WERI-Rb-1 (cell line): Measurements from ENCODE around the gene ABCC11.
A peak's percentile ranks its signal among the peaks of the same experiment; 100 is the strongest.

Experiments used
- DNase-seq: peaks from one replicate; pipeline ENCODE4 v3.0.0-alpha.2; 2020
- H3K27ac ChIP-seq: fragments of 250-450 bp; sonication (Bioruptor Pico); 2 replicates; pipeline ENCODE4 v1.5.1; 2020; ENCODE audit warnings: mild to moderate bottlenecking, moderate library complexity
- H3K27me3 ChIP-seq: fragments of 250-450 bp; sonication (Bioruptor Pico); 2 replicates; pipeline ENCODE4 v1.5.1; 2021; ENCODE audit warnings: mild to moderate bottlenecking, low read depth, moderate library complexity; ENCODE audit not compliant: insufficient read depth, severe bottlenecking
- H3K36me3 ChIP-seq: fragments of 250-450 bp; sonication (Bioruptor Pico); 2 replicates; pipeline ENCODE4 v1.5.1; 2020; ENCODE audit warnings: mild to moderate bottlenecking, moderate library complexity
- H3K4me3 ChIP-seq: 2 replicates; pipeline ENCODE4 v1.5.1; 2011; ENCODE audit warnings: low read depth, mild to moderate bottlenecking, control low read depth, low read length
- H3K9me3 ChIP-seq: fragments of 250-450 bp; sonication (Bioruptor Pico); 2 replicates; pipeline ENCODE4 v1.5.1; 2021; ENCODE audit warnings: mild to moderate bottlenecking, moderate library complexity; ENCODE audit not compliant: severe bottlenecking
- TF ChIP-seq, protein P1 (sequence below): IDR thresholded peaks from 2 replicates; pipeline ENCODE4 v1.5.1; 2011; ENCODE audit warnings: low read depth, mild to moderate bottlenecking, control low read depth, inconsistent platforms, low read length

Gene ABCC11

DNA sequence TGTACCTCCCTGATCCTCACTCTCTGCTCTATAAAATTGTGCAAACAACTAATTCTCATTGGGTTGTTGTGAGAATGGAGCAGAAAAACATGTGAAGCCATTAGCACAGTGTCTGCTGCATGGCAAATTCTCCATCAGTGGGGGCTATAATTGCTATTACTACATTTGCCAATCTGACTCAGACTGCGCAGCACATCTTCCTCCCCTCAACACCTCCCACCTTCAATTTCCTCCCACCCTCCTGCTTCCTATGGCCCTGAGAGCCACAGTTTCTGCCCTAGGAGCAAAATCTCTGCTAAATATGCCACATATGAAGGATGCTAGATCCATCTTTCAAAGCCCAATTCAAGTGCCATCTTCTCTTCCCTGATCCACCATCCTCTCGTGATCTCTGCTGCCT is 128.5 kb downstream of the ABCC11 start:
- H3K9me3 ChIP-seq, result no peaks in the 10 kb centered on the region
- no peaks in the 10 kb centered on the region for H3K36me3 ChIP-seq
- TF ChIP-seq, protein P1, sequence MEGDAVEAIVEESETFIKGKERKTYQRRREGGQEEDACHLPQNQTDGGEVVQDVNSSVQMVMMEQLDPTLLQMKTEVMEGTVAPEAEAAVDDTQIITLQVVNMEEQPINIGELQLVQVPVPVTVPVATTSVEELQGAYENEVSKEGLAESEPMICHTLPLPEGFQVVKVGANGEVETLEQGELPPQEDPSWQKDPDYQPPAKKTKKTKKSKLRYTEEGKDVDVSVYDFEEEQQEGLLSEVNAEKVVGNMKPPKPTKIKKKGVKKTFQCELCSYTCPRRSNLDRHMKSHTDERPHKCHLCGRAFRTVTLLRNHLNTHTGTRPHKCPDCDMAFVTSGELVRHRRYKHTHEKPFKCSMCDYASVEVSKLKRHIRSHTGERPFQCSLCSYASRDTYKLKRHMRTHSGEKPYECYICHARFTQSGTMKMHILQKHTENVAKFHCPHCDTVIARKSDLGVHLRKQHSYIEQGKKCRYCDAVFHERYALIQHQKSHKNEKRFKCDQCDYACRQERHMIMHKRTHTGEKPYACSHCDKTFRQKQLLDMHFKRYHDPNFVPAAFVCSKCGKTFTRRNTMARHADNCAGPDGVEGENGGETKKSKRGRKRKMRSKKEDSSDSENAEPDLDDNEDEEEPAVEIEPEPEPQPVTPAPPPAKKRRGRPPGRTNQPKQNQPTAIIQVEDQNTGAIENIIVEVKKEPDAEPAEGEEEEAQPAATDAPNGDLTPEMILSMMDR, result no peak
- DNase-seq, result no peak
- no peak overlapping the region for H3K27ac ChIP-seq
- no peaks in the 10 kb centered on the region for H3K27me3 ChIP-seq
- no peak overlapping the region for H3K4me3 ChIP-seq

DNA sequence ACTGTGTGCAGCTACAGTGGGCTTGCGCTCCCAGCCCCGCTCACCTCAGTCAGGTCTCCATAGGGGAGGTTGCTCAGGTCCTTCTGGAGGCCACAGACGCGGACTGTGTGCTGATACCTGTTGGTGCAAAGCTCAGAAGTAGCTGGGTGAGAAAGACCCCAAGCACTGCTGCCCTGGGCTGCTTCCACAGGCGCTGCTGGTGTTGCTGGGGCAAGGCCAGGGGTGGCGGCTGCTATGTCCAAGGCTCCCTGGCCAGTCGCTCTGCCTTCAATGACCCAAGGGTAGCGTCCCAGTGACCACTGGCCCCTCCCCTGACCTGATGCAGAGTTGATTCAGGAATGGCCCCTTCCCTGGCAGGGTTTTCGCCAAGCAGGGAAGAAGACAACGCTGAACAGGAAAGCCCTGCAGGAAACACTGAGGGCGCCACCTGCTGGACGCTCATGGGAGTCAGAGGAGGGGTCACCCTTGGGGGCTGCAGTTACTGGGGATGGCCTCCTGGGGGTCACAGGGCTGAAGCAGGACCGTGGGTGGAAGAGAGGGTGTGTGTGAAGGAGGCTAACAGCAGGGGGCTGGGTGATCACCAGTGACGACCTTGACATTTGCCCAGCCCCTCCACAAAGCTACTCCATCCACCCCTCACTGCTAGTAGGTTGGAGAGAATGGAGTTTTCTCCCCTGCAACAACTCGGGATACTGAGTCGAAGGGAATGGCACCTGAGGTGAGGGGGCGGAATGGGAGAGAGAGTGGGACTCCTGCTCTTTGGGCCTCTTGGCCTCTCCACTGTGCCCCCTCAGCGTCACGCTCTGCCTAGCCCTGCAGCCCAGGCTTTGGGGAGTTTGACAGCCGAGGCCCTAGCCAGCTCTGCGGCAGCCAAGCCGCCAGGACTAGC is 129.9 kb downstream of the ABCC11 start:
- TF ChIP-seq, protein P1, result peak; percentile 97
- peak; percentile 91 for DNase-seq
- Histone ChIP-seq H3K9me3 (no peaks in the 10 kb centered on the region), H3K27ac (no peak overlapping the region), H3K4me3 (no peak overlapping the region), H3K27me3 (no peaks in the 10 kb centered on the region), H3K36me3 (no peaks in the 10 kb centered on the region)
